SK-N-SH treated with all-trans-retinoic acid at 6 μM for 48 hours (cell line): ENCODE data around the gene PDGFA.

Source experiments
- CSRNP3 ChIP-seq: fragments of 250-450 bp; sonication (Bioruptor Pico); IDR thresholded peaks from 2 replicates; pipeline ENCODE4 v1.5.1; 2021; ENCODE audit warnings: mild to moderate bottlenecking, moderate library complexity
- PPARA ChIP-seq: fragments of 250-450 bp; sonication (Bioruptor Pico); IDR thresholded peaks from 2 replicates; pipeline ENCODE4 v1.5.0; 2020; ENCODE audit warnings: mild to moderate bottlenecking, borderline replicate concordance
- ZFP3 ChIP-seq: fragments of 250-450 bp; sonication (Bioruptor Pico); IDR thresholded peaks from 2 replicates; pipeline ENCODE4 v1.5.0; 2020; ENCODE audit warnings: mild to moderate bottlenecking, moderate library complexity
- ZNF565 ChIP-seq: fragments of 450-650 bp; formaldehyde crosslinking; conservative IDR thresholded peaks from 2 replicates; pipeline ENCODE4 v1.5.0; 2020; ENCODE audit warnings: low read depth, mild to moderate bottlenecking, moderate library complexity
- ZNF70 ChIP-seq: fragments of 450-650 bp; formaldehyde crosslinking; IDR thresholded peaks from 2 replicates; pipeline ENCODE4 v1.5.0; 2020; ENCODE audit warnings: mild to moderate bottlenecking, moderate library complexity

- TF ChIP-seq PPARA (CRISPR knock-in tag): no peak
- no peak for TF ChIP-seq ZNF565 (CRISPR knock-in tag)
- no peak for TF ChIP-seq ZFP3 (CRISPR knock-in tag)
- TF ChIP-seq ZNF70 (CRISPR knock-in tag): no peak
- TF ChIP-seq CSRNP3 (CRISPR knock-in tag): no peak
Measured at GRCh38 chr7:512146-512510, 7.5 kb downstream of the PDGFA start.
